Fibroblast of lung (primary cell): ENCODE results near the gene ZNF474.

Source experiments
- CTCF ChIP-seq, 2 donors: IDR thresholded peaks in 1 of 2; conservative IDR thresholded peaks in 1 of 2; 1 replicate in 1 of 2; 2 replicates in 1 of 2; pipeline ENCODE4 v1.5.1; 2011 to 2012; ENCODE audit warnings: low read length in 2 of 2, control low read depth in 1 of 2, inconsistent platforms in 1 of 2, low read depth in 1 of 2, mild to moderate bottlenecking in 1 of 2
- EZH2 ChIP-seq: IDR thresholded peaks from 2 replicates; pipeline ENCODE4 v1.5.1; 2012; ENCODE audit warnings: low read length, control low read depth, mild to moderate bottlenecking; ENCODE audit errors: missing control alignments

GRCh38 chr5:122187426-122187825 is 58.1 kb downstream of the ZNF474 start:
- TF ChIP-seq EZH2 (no peak), CTCF (conservative IDR thresholded peaks at IDR 0.05 in 1 of 2, IDR thresholded peaks at IDR 0.05 in 1 of 2; ENCODE audit: low read depth in 1 of 2, low read length in 2 of 2) (no peak)
